Measurements from ENCODE around the gene SMARCA2. TPM values are rescaled to one million over a fixed set of nuclear protein-coding genes. Genes with fewer than 3 reads are reported as not detected.

SMARCA2 gene
- total RNA-seq, 1 experiment from 2014 or later, result 27.9 TPM

- Histone ChIP-seq H4K20me1 (ENCODE audit: low read length) (no peaks in the 10 kb centered on the region), H3K9ac (ENCODE audit: low read length) (no peak overlapping the region), H3K36me3 (ENCODE audit: low read depth, low read length) (no peaks in the 10 kb centered on the region), H3F3A (ENCODE audit: low read length, unreplicated experiment) (no peaks in the 10 kb centered on the region), H3K27ac (ENCODE audit: low read length) (no peak overlapping the region), H3K4me2 (ENCODE audit: low read length) (no peak overlapping the region), H2AFZ (ENCODE audit: low read length) (no peak overlapping the region), H3K79me2 (ENCODE audit: low read length) (no peaks in the 10 kb centered on the region), H3K9me3 (ENCODE audit: low read length) (no peaks in the 10 kb centered on the region), H3K4me1 (ENCODE audit: insufficient read depth, low read length) (no peaks in the 10 kb centered on the region), H3K9me2 (replicated peaks; ENCODE audit: low read length) (no peaks in the 10 kb centered on the region), H3K27me3 (ENCODE audit: low read length) (no peaks in the 10 kb centered on the region), H3K4me3 (ENCODE audit: low read length) (no peak overlapping the region)
- intact Hi-C loops (cut with micrococcal nuclease), result no loop called here
- CTCF ChIA-PET, result no interaction called here
- ATAC-seq (no peak), DNase-seq (no peak)
- TF ChIP-seq EZH2phosphoT487 (IDR thresholded peaks at IDR 0.05; ENCODE audit: borderline replicate concordance, low read length), result no peak
- no TSS peak for BruUV-seq (replicated peaks)
- POLR2A ChIA-PET (ENCODE audit: unreplicated experiment), result no interaction called here
Measured at GRCh38 chr9:2050236-2050635, 35.1 kb downstream of the SMARCA2 start.

GRCh38 chr9:2053883-2054845 lies 39.0 kb downstream of the SMARCA2 start:
- no peak overlapping the region for H3K27ac ChIP-seq (ENCODE audit: low read length)
- no peak overlapping the region for H3K4me3 ChIP-seq (ENCODE audit: low read length)
- no peaks in the 10 kb centered on the region for H3K9me3 ChIP-seq (ENCODE audit: low read length)
- no peak overlapping the region for H3K4me2 ChIP-seq (ENCODE audit: low read length)
- no peaks in the 10 kb centered on the region for H3K27me3 ChIP-seq (ENCODE audit: low read length)
- no peak overlapping the region for H2AFZ ChIP-seq (ENCODE audit: low read length)
- H3K9me2 ChIP-seq (replicated peaks; ENCODE audit: low read length), result no peaks in the 10 kb centered on the region
- no peaks in the 10 kb centered on the region for H3F3A ChIP-seq (ENCODE audit: low read length, unreplicated experiment)
- no peaks in the 10 kb centered on the region for H4K20me1 ChIP-seq (ENCODE audit: low read length)
- TF ChIP-seq EZH2 (IDR thresholded peaks at IDR 0.05; ENCODE audit: low read length, unreplicated experiment), result no peak
- no peak for TF ChIP-seq EZH2phosphoT487 (IDR thresholded peaks at IDR 0.05; ENCODE audit: borderline replicate concordance, low read length)
- TF ChIP-seq CTCF (conservative IDR thresholded peaks at IDR 0.05; ENCODE audit: low read depth, low read length), result no peak
- no peaks in the 10 kb centered on the region; the same call in 1 of the 2 replicates for H3K36me3 ChIP-seq (ENCODE audit: low read depth, low read length)
- DNase-seq, result no peak
- ATAC-seq, result no peak
- ChIA-PET POLR2A (ENCODE audit: unreplicated experiment) (no interaction called here), CTCF (no interaction called here)
- intact Hi-C loops (cut with micrococcal nuclease), result no loop called here
- no peaks in the 10 kb centered on the region for H3K4me1 ChIP-seq (ENCODE audit: insufficient read depth, low read length)
- no TSS peak for BruUV-seq (replicated peaks)
- H3K9ac ChIP-seq (ENCODE audit: low read length), result no peak overlapping the region
- H3K79me2 ChIP-seq (ENCODE audit: low read length), result no peaks in the 10 kb centered on the region

- DNase-seq, result peak; percentile 20
- POLR2A ChIA-PET (ENCODE audit: unreplicated experiment), result no interaction called here
- H2AFZ ChIP-seq (ENCODE audit: low read length), result no peak overlapping the region
Measured at GRCh38 chr9:2055203-2055658, 40.1 kb downstream of the SMARCA2 start.

More at GRCh38 chr9:2055203-2055658, 40.1 kb downstream of the SMARCA2 start:
- no peaks in the 10 kb centered on the region for H3K79me2 ChIP-seq (ENCODE audit: low read length)
- H3K9me3 ChIP-seq (ENCODE audit: low read length), result no peaks in the 10 kb centered on the region
- ATAC-seq, result peak; percentile 45
- H3K9me2 ChIP-seq (replicated peaks; ENCODE audit: low read length), result no peaks in the 10 kb centered on the region
- no peaks in the 10 kb centered on the region for H3K27me3 ChIP-seq (ENCODE audit: low read length)
- TF ChIP-seq CTCF (conservative IDR thresholded peaks at IDR 0.05; ENCODE audit: low read depth, low read length), result no peak
- TF ChIP-seq EZH2 (IDR thresholded peaks at IDR 0.05; ENCODE audit: low read length, unreplicated experiment), result no peak
- no peak for TF ChIP-seq EZH2phosphoT487 (IDR thresholded peaks at IDR 0.05; ENCODE audit: borderline replicate concordance, low read length)
- H3F3A ChIP-seq (ENCODE audit: low read length, unreplicated experiment), result no peaks in the 10 kb centered on the region
- no peaks in the 10 kb centered on the region; the same call in 1 of the 2 replicates for H3K36me3 ChIP-seq (ENCODE audit: low read depth, low read length)
- H3K9ac ChIP-seq (ENCODE audit: low read length), result no peak overlapping the region
- CTCF ChIA-PET, result no interaction called here
- intact Hi-C loops (cut with micrococcal nuclease), result no loop called here
- BruUV-seq (replicated peaks), result no TSS peak
- no peak overlapping the region for H3K4me2 ChIP-seq (ENCODE audit: low read length)
- H4K20me1 ChIP-seq (ENCODE audit: low read length), result no peaks in the 10 kb centered on the region
- H3K27ac ChIP-seq (ENCODE audit: low read length), result no peak overlapping the region
- no peak overlapping the region for H3K4me3 ChIP-seq (ENCODE audit: low read length)
- H3K4me1 ChIP-seq (ENCODE audit: insufficient read depth, low read length), result no peaks in the 10 kb centered on the region

All from PC-3 (cell line).